Measurements from ENCODE around the gene TRIP13. TPM values are rescaled to one million over a fixed set of nuclear protein-coding genes. Genes with fewer than 3 reads are reported as not detected.

Gene TRIP13
- total and polyA plus RNA-seq, 2 experiments from 2014 or later = 42.5 to 44.8 TPM

- H3K36me3 Mint-ChIP-seq (ENCODE audit: low read depth) = no peaks in the 10 kb centered on the region; the same call in 2 of the 3 replicates
- no peaks in the 10 kb centered on the region; the same call in 2 of the 3 replicates for H3K4me1 Mint-ChIP-seq
- no peaks in the 10 kb centered on the region for H4K20me1 ChIP-seq (replicated peaks; ENCODE audit: insufficient read depth)
- no peaks in the 10 kb centered on the region for H3K9me2 ChIP-seq (ENCODE audit: insufficient read depth)
- H3K4me1 ChIP-seq (ENCODE audit: insufficient read depth) = no peaks in the 10 kb centered on the region
- no peak overlapping the region for H3K27ac ChIP-seq (ENCODE audit: low read depth)
- no peak overlapping the region for H3K4me3 ChIP-seq
- H3K79me2 ChIP-seq (replicated peaks; ENCODE audit: insufficient read depth) = no peaks in the 10 kb centered on the region
- H3K9me3 Mint-ChIP-seq = no peaks in the 10 kb centered on the region; the same call in 2 of the 3 replicates
- H3K27me3 Mint-ChIP-seq (ENCODE audit: insufficient read depth, low read depth, poor library complexity) = peaks cover 3% of the 10 kb centered on the region
- no peak overlapping the region for H3K27ac Mint-ChIP-seq
- H2AFZ ChIP-seq = no peak overlapping the region
- no peak for DNase-seq (ENCODE audit: low spot score)
- H3F3A ChIP-seq (replicated peaks; ENCODE audit: low read depth) = no peaks in the 10 kb centered on the region
- no peaks in the 10 kb centered on the region for H3K27me3 ChIP-seq (ENCODE audit: insufficient read depth)
- no peak for ATAC-seq
- H3K4me2 ChIP-seq = no peak overlapping the region
- no peaks in the 10 kb centered on the region for H3K36me3 ChIP-seq (ENCODE audit: insufficient read depth)
- H3K4me3 Mint-ChIP-seq = no peak overlapping the region; the same call in 2 of the 3 replicates
- no peak for TF ChIP-seq NANOG (IDR thresholded peaks at IDR 0.05; ENCODE audit: borderline replicate concordance)
- TF ChIP-seq REST (IDR thresholded peaks at IDR 0.05; ENCODE audit: unreplicated experiment) = no peak
- TF ChIP-seq ETS1 (IDR thresholded peaks at IDR 0.05) = no peak
- no peak for TF ChIP-seq POLR2AphosphoS5 (IDR thresholded peaks at IDR 0.05; ENCODE audit: low read depth)
- no peak for TF ChIP-seq EZH2phosphoT487 (IDR thresholded peaks at IDR 0.05; ENCODE audit: unreplicated experiment)
- TF ChIP-seq ZNF331 (CRISPR knock-in tag; IDR thresholded peaks at IDR 0.05; ENCODE audit: low read depth) = no peak
- no peak for TF ChIP-seq EZH2 (IDR thresholded peaks at IDR 0.05; ENCODE audit: low read depth, unreplicated experiment)
- no peak for TF ChIP-seq ZNF462 (CRISPR knock-in tag; IDR thresholded peaks at IDR 0.05)
- TF ChIP-seq ZNF114 (CRISPR knock-in tag; IDR thresholded peaks at IDR 0.05) = no peak
- TF ChIP-seq CREB1 (CRISPR knock-in tag; IDR thresholded peaks at IDR 0.05; ENCODE audit: low read depth) = no peak
- TF ChIP-seq CTCF (conservative IDR thresholded peaks at IDR 0.05; ENCODE audit: low read depth in 2 of 2) = no peak
- no peak for TF ChIP-seq JUNB (IDR thresholded peaks at IDR 0.05; ENCODE audit: unreplicated experiment)
- no peak for TF ChIP-seq STAT1 (IDR thresholded peaks at IDR 0.05; ENCODE audit: unreplicated experiment)
These were observed 40.0 kb upstream of the TRIP13 start for GRCh38 chr5:852431-853401.
